Activated T-helper 9 cell treated with anti-CD3 and anti-CD28 coated beads, Interleukin-2, amount 50 U/mL, for 16 hours (primary cell): Measurements from ENCODE around the gene AKR1B1.
"Not testable (repeated sequence)": the region's sequence is repeated elsewhere in the genome, so short reads cannot be mapped to it uniquely, and the experiment has no call there.

ENCODE experiments used
- DNase-seq: peaks from one replicate; pipeline ENCODE4 v3.0.0-alpha.2; 2020; ENCODE audit warnings: low read depth

The AKR1B1 gene

GRCh38 chr7:134458806-134459698 lies at the start of gene AKR1B1:
Gene AKR1B1 (minus strand): TSS chr7:134459100. CDS start chr7:134459062, 38 bp downstream.
- peak; percentile 80 for DNase-seq

GRCh38 chr7:134505856-134506255 lies 47.0 kb upstream of the AKR1B1 start:
- DNase-seq, result no peak

GRCh38 chr7:134504660-134505164 lies 45.8 kb upstream of the AKR1B1 start:
- DNase-seq, result no peak

- DNase-seq, result no peak
Measured at GRCh38 chr7:134502463-134503371, 43.8 kb upstream of the AKR1B1 start.

- DNase-seq, result no peak
Measured at GRCh38 chr7:134500982-134501381, 42.1 kb upstream of the AKR1B1 start.

- DNase-seq, result no peak
Measured at GRCh38 chr7:134500406-134500805, 41.5 kb upstream of the AKR1B1 start.

GRCh38 chr7:134495546-134495945 lies 36.6 kb upstream of the AKR1B1 start:
- no peak for DNase-seq

GRCh38 chr7:134493091-134493490 lies 34.2 kb upstream of the AKR1B1 start:
- DNase-seq, result no peak

- DNase-seq, result not testable (repeated sequence)
Measured at GRCh38 chr7:134487721-134488120, 28.8 kb upstream of the AKR1B1 start.

- no peak for DNase-seq
Measured at GRCh38 chr7:134485203-134485602, 26.3 kb upstream of the AKR1B1 start.

GRCh38 chr7:134483296-134483695 lies 24.4 kb upstream of the AKR1B1 start:
- DNase-seq, result no peak

- no peak for DNase-seq
Measured at GRCh38 chr7:134482858-134483257, 24.0 kb upstream of the AKR1B1 start.

GRCh38 chr7:134481167-134481566 lies 22.3 kb upstream of the AKR1B1 start:
- DNase-seq, result no peak

- no peak for DNase-seq
Measured at GRCh38 chr7:134480730-134481129, 21.8 kb upstream of the AKR1B1 start.

GRCh38 chr7:134480202-134480601 lies 21.3 kb upstream of the AKR1B1 start:
- DNase-seq, result no peak

GRCh38 chr7:134478707-134479106 lies 19.8 kb upstream of the AKR1B1 start:
- no peak for DNase-seq

GRCh38 chr7:134477954-134478353 lies 19.1 kb upstream of the AKR1B1 start:
- DNase-seq, result no peak

- no peak for DNase-seq
Measured at GRCh38 chr7:134476044-134476443, 17.1 kb upstream of the AKR1B1 start.

- DNase-seq, result no peak
Measured at GRCh38 chr7:134474828-134475227, 15.9 kb upstream of the AKR1B1 start.

- no peak for DNase-seq
Measured at GRCh38 chr7:134473861-134474291, 15.0 kb upstream of the AKR1B1 start.

- no peak for DNase-seq
Measured at GRCh38 chr7:134472572-134473244, 13.8 kb upstream of the AKR1B1 start.

GRCh38 chr7:134470864-134471263 lies 12.0 kb upstream of the AKR1B1 start:
- no peak for DNase-seq
